Measurements from ENCODE around the gene MESP2.

MESP2 gene

GRCh38 chr15:89806559-89807550 lies 30.7 kb downstream of the MESP2 start:
- TF ChIP-seq REST (IDR thresholded peaks at IDR 0.05; ENCODE audit: insufficient read depth in 1 of 2, low read depth in 2 of 2, low read length in 2 of 2) (no peak), POLR2AphosphoS5 (IDR thresholded peaks at IDR 0.05; ENCODE audit: low read depth, low read length) (no peak), FOXP2 (optimal IDR thresholded peaks at IDR 0.05; ENCODE audit: borderline replicate concordance, extremely low read depth, extremely low read length, insufficient read depth) (no peak), SIN3A (IDR thresholded peaks at IDR 0.05; ENCODE audit: borderline replicate concordance, insufficient read depth, low read length) (no peak), TAF1 (IDR thresholded peaks at IDR 0.05; ENCODE audit: borderline replicate concordance, insufficient read depth, low read length) (no peak)

GRCh38 chr15:89807689-89808088 lies 31.6 kb downstream of the MESP2 start:
- TF ChIP-seq FOXP2 (optimal IDR thresholded peaks at IDR 0.05; ENCODE audit: borderline replicate concordance, extremely low read depth, extremely low read length, insufficient read depth): no peak
- no peak for TF ChIP-seq TAF1 (IDR thresholded peaks at IDR 0.05; ENCODE audit: borderline replicate concordance, insufficient read depth, low read length)
- no peak for TF ChIP-seq POLR2AphosphoS5 (IDR thresholded peaks at IDR 0.05; ENCODE audit: low read depth, low read length)
- no peak for TF ChIP-seq SIN3A (IDR thresholded peaks at IDR 0.05; ENCODE audit: borderline replicate concordance, insufficient read depth, low read length)
- no peak for TF ChIP-seq REST (IDR thresholded peaks at IDR 0.05; ENCODE audit: insufficient read depth in 1 of 2, low read depth in 2 of 2, low read length in 2 of 2)

DNA sequence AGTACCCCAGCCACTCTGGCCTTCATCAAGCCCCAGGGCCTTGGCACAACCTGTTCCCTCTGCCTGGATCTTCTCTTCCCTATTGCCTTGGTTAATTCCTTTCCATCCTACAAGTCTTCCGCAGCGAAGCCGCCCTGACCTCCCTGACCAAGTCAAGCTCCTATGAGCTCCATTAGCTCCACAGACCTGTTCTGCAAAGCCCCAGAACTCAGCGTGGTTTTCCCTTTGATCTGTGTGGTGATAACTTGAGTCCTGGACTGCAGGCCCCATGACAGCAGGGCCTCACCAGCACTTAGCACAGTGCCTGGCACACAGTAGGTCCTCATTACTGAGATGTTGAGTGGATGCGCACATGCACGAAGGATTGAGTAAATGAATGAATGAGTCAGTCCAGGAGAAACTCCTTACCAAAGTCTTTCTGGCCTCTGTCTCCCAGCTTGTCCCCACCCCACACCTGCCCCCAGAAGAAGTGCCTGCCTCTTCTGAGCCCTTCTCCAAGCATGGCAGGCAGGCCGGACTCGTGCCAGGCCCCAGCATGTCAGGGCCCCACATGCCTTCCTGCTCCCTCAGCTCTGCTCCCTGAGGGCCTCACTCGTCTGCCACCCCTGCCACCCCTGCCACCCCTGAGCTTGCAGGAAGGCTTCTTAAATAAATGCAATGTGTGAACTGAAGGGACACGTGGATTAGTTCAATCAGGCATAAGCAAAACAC lies 32.2 kb downstream of the MESP2 start:
- no peak for TF ChIP-seq REST (IDR thresholded peaks at IDR 0.05; ENCODE audit: insufficient read depth in 1 of 2, low read depth in 2 of 2, low read length in 2 of 2)
- no peak for TF ChIP-seq FOXP2 (optimal IDR thresholded peaks at IDR 0.05; ENCODE audit: borderline replicate concordance, extremely low read depth, extremely low read length, insufficient read depth)
- TF ChIP-seq SIN3A (IDR thresholded peaks at IDR 0.05; ENCODE audit: borderline replicate concordance, insufficient read depth, low read length): no peak
- TF ChIP-seq POLR2AphosphoS5 (IDR thresholded peaks at IDR 0.05; ENCODE audit: low read depth, low read length): no peak
- no peak for TF ChIP-seq TAF1 (IDR thresholded peaks at IDR 0.05; ENCODE audit: borderline replicate concordance, insufficient read depth, low read length)

DNA sequence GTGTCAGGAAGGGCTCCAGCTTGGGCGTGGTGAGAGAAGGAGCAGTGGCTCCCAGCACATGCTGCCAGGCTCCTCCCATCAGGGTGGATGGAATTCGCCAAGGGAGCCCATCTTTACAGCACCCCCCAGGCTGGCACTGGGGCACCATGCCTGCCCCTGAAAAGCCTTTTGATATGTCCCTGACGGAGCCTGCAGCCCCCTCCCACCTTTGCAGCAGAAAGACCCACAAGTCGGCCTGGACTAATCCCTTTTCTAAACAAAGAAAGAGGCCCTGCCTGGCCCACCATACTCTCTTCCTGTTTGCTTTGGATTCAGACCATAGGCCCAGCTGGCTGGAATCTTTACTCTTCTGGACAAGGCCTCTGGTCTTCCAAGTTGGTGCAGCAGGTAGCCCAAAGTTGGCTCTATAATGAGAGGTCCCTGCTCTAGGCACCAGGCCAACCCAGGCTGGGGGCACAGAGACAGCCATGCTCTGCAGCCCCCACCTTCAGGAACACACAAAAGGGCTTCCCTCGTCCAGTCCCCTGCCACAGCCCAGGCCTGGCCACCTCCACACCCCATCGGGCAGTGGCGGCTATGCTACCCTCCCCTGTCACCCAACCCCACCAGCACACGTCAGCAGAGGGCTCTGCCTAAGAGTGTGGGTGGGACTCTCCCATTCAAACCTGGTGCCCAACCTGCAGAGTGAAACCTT lies 33.1 kb downstream of the MESP2 start:
- no peak for TF ChIP-seq TAF1 (IDR thresholded peaks at IDR 0.05; ENCODE audit: borderline replicate concordance, insufficient read depth, low read length)
- TF ChIP-seq FOXP2 (optimal IDR thresholded peaks at IDR 0.05; ENCODE audit: borderline replicate concordance, extremely low read depth, extremely low read length, insufficient read depth): no peak
- TF ChIP-seq POLR2AphosphoS5 (IDR thresholded peaks at IDR 0.05; ENCODE audit: low read depth, low read length): no peak
- no peak for TF ChIP-seq SIN3A (IDR thresholded peaks at IDR 0.05; ENCODE audit: borderline replicate concordance, insufficient read depth, low read length)
- no peak for TF ChIP-seq REST (IDR thresholded peaks at IDR 0.05; ENCODE audit: insufficient read depth in 1 of 2, low read depth in 2 of 2, low read length in 2 of 2)
